Skeletal muscle satellite cell (primary cell): ENCODE measurements around the gene SCT.

Source experiments
- H3K27me3 ChIP-seq: 2 replicates; pipeline ENCODE4 v1.7.0; 2013; ENCODE audit warnings: low read length; ENCODE audit not compliant: control insufficient read depth, insufficient read depth
- H3K36me3 ChIP-seq: 2 replicates; pipeline ENCODE4 v1.7.0; 2013; ENCODE audit warnings: mild to moderate bottlenecking, control low read depth, low read length; ENCODE audit not compliant: insufficient read depth
- H3K4me1 ChIP-seq: 2 replicates; pipeline ENCODE4 v1.7.0; 2013; ENCODE audit warnings: low read length; ENCODE audit not compliant: control insufficient read depth, insufficient read depth
- H3K4me2 ChIP-seq: 2 replicates; pipeline ENCODE4 v1.7.0; 2013; ENCODE audit warnings: mild to moderate bottlenecking, low read length
- H3K4me3 ChIP-seq: 2 replicates; pipeline ENCODE4 v1.7.0; 2013; ENCODE audit warnings: low read length
- H3K9ac ChIP-seq: 2 replicates; pipeline ENCODE4 v1.7.0; 2013; ENCODE audit warnings: mild to moderate bottlenecking, low read depth, low read length, moderate library complexity
- H3K9me3 ChIP-seq: replicated peaks from 2 replicates; pipeline ENCODE4 v1.7.0; 2013; ENCODE audit warnings: mild to moderate bottlenecking, control low read depth, low read length

Gene SCT

DNA sequence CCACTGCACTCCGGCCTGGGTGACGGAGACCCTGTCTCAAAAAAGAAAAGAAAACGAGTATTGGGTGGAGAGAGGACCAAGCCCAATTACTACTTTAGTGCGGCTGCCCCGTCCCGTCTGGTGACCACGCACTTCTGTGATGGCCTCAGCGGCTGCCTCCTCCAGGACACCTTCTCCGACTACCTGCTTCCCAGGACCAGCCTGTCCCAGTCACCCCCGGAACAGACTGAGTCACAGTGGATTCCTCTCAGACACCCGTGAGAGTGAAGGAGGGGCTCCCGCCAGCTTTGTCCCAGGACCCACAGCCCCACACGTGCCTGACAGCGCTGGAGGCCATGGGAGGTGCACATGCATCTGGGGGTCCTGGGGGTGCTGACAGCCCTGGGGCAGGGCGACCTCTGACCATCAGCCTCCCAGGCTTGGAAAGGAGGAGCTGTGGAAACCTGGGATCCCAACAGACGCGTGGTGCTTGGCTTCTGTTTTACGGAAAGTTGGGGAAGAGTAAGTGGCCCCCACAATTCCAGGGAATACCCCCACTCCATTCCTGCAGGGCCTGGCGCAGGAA, 14.9 kb upstream of the SCT start:
- H3K9ac ChIP-seq: no peak overlapping the region
- no peak overlapping the region for H3K4me3 ChIP-seq
- H3K9me3 ChIP-seq: no peaks in the 10 kb centered on the region
- H3K4me2 ChIP-seq: no peak overlapping the region
- peaks cover 3% of the 10 kb centered on the region for H3K27me3 ChIP-seq
- H3K4me1 ChIP-seq: peaks cover 7% of the 10 kb centered on the region
- peaks cover 19% of the 10 kb centered on the region for H3K36me3 ChIP-seq

DNA sequence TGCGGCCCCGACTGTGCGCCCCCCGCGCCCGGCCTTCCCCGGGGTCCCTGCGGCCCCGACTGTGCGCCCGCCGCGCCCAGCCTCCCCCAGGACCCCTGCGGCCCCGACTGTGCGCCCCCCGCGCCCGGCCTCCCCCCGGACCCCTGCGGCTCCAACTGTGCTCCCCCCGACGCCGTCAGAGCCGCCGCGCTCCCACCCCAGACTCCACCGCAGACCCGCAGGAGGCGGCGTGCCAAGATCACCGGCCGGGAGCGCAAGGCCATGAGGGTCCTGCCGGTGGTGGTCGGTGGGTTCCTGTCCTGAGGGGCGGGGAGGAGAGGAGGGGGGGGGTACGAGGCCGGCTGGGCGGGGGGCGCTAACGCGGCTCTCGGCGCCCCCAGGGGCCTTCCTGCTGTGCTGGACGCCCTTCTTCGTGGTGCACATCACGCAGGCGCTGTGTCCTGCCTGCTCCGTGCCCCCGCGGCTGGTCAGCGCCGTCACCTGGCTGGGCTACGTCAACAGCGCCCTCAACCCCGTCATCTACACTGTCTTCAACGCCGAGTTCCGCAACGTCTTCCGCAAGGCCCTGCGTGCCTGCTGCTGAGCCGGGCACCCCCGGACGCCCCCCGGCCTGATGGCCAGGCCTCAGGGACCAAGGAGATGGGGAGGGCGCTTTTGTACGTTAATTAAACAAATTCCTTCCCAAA, 13.2 kb upstream of the SCT start:
- H3K4me1 ChIP-seq: peaks cover 7% of the 10 kb centered on the region
- H3K36me3 ChIP-seq: peaks cover 15% of the 10 kb centered on the region
- H3K27me3 ChIP-seq: peaks cover 3% of the 10 kb centered on the region
- no peak overlapping the region for H3K4me3 ChIP-seq
- H3K9me3 ChIP-seq: no peaks in the 10 kb centered on the region
- no peak overlapping the region for H3K4me2 ChIP-seq
- H3K9ac ChIP-seq: no peak overlapping the region

DNA sequence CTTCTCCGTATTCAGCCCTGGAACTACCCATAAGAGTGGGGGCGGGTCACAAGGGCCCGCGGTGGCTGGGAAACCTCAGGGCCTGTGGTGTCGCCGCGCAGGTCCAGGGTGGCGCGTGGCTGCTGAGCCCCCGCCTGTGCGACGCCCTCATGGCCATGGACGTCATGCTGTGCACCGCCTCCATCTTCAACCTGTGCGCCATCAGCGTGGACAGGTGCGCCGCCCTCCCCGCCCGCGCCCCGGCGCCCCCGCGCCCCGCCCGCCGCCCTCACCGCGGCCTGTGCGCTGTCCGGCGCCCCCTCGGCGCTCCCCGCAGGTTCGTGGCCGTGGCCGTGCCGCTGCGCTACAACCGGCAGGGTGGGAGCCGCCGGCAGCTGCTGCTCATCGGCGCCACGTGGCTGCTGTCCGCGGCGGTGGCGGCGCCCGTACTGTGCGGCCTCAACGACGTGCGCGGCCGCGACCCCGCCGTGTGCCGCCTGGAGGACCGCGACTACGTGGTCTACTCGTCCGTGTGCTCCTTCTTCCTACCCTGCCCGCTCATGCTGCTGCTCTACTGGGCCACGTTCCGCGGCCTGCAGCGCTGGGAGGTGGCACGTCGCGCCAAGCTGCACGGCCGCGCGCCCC, 12.5 kb upstream of the SCT start:
- Histone ChIP-seq H3K4me3 (no peak overlapping the region), H3K9ac (no peak overlapping the region), H3K4me2 (no peak overlapping the region), H3K36me3 (peaks cover 18% of the 10 kb centered on the region), H3K27me3 (peaks cover 3% of the 10 kb centered on the region), H3K4me1 (peaks cover 7% of the 10 kb centered on the region), H3K9me3 (no peaks in the 10 kb centered on the region)

DNA sequence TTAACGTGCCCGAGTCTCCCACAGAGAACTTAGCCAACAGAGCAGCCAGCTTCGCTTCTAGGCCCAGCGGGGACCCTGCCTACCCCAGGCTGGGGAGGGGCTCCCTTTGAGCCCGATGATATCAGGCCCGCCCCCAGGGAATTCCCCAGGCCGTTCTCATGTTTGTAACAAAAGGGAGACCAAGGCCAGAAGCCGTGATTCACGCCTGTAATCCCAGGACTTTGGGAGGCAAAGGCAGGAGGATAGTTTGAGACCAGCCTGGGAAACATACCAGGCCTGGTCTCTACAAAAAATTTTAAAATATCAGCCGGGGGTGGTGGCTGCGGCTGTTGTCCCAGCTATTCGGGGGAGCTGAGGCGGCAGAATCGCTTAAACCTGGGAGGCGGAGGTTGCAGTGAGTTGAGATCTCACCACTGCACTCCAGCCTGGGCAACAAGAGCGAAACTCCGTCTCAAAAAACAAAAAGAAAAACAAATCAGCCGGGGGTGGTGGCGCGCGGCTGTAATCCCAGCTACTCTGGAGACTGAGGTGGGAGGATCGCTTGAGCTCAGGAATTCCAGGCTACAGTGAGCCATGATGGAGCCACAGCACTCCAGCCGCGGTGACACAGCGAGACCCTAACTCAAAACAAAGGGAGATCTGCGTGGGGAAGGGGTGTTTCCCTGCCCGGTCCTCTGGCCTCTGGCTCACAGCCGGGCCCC, 11.8 kb upstream of the SCT start:
- H3K36me3 ChIP-seq: peaks cover 17% of the 10 kb centered on the region
- H3K27me3 ChIP-seq: peaks cover 3% of the 10 kb centered on the region
- no peak overlapping the region for H3K4me3 ChIP-seq
- H3K4me2 ChIP-seq: no peak overlapping the region
- H3K9me3 ChIP-seq: no peaks in the 10 kb centered on the region
- H3K4me1 ChIP-seq: peaks cover 7% of the 10 kb centered on the region
- H3K9ac ChIP-seq: no peak overlapping the region

DNA sequence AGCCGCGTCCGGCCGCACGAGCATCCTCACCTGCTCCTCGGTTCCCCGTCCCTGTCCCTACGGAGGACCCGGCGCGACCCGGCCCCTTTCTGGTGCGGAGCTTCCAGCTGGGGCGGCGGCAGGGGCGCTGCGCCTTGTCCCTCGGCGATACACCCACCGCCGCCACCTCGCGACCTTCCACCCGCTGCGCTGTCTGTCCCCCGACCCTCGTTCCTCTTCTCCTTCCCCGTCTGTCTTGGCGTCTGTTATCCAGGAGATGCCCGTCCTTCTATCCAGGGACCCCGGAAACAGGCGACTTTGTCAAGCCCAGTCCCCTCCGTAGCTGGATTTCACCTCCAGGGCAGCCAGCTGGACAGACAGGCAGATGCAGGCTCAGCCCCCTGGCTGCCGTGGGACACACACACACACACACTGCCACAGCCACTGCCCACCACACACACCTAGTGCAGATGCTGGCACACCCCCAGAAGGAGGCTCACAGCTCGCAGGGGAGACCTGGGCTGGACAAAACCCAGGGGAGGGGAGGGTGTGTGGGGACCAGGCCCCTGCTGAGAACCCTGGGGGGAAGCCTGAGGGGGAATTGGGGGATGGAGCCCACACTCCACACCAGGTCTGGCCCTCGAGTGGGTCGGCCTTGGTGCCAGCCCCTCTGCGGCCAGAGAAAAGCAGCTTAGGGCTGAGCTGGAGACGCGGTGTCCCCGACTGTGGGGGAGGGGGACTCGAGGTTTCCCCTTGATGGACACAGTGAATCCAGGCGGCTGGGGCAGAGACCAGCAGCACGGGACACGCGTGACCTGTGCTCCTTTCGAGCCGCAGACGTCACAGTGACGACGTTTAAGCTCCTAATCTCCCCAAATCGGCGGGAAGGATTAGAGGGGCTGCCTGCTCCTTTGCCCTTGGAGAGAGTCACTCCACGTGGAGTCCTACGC, 10.9 kb upstream of the SCT start:
- Histone ChIP-seq H3K9ac (no peak overlapping the region), H3K4me1 (peaks cover 14% of the 10 kb centered on the region), H3K4me3 (peak overlapping the region; percentile 34), H3K9me3 (no peaks in the 10 kb centered on the region), H3K27me3 (peaks cover 3% of the 10 kb centered on the region), H3K4me2 (peak overlapping the region; percentile 70), H3K36me3 (peaks cover 12% of the 10 kb centered on the region)

DNA sequence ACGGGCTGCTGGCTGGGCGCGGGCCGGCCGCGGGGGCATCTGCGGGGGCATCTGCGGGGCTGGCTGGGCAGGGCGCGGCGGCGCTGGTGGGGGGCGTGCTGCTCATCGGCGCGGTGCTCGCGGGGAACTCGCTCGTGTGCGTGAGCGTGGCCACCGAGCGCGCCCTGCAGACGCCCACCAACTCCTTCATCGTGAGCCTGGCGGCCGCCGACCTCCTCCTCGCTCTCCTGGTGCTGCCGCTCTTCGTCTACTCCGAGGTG, 10.3 kb upstream of the SCT start:
- H3K9ac ChIP-seq: no peak overlapping the region
- H3K4me2 ChIP-seq: peak overlapping the region; percentile 70
- peak overlapping the region; percentile 34 for H3K4me3 ChIP-seq
- no peaks in the 10 kb centered on the region for H3K9me3 ChIP-seq
- peaks cover 3% of the 10 kb centered on the region for H3K27me3 ChIP-seq
- H3K4me1 ChIP-seq: peaks cover 19% of the 10 kb centered on the region
- peaks cover 11% of the 10 kb centered on the region for H3K36me3 ChIP-seq

DNA sequence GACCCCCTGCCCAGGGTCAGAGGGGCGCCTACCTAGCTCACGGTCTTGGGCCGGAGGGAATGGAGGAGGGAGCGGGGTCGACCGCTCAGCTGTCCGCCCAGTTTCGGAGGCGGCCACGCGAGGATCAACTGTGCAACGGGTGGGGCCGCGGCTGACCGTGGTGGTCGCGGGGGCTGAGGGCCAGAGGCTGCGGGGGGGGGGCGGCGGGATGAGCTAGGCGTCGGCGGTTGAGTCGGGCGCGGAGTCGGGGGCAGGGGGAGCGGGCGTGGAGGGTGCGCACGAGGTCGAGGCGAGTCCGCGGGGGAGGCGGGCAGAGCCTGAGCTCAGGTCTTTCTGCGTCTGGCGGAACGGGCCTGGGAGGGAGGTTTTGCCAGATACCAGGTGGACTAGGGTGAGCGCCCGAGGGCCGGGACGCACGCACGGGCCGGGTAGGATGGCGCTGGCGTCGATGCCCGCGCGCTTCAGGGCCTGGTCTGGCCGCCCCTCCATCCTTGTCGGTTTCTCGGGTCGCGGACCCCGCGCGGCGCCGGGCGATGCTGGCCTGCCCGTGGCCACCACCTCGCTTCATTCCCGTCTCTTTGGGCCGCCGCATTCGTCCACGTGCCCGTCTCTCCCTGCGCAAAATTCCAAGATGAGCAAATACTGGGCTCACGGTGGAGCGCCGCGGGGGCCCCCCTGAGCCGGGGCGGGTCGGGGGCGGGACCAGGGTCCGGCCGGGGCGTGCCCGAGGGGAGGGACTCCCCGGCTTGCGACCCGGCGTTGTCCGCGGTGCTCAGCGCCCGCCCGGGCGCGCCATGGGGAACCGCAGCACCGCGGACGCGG, 9.7 kb upstream of the SCT start, which contains the start of gene DRD4:
DRD4 (plus strand) TSS at position 759 of the 822 bp plus-strand sequence; CDS start at position 795, 36 bp downstream.
- Histone ChIP-seq H3K4me2 (peak within 1 kb of the TSS; percentile 70), H3K4me3 (peak within 1 kb of the TSS; percentile 34), H3K9me3 (no peaks in the 10 kb centered on the region), H3K36me3 (peaks cover 5% of the 10 kb centered on the region), H3K4me1 (peaks cover 19% of the 10 kb centered on the region), H3K9ac (no peak within 1 kb of the TSS), H3K27me3 (peaks cover 3% of the 10 kb centered on the region)

DNA sequence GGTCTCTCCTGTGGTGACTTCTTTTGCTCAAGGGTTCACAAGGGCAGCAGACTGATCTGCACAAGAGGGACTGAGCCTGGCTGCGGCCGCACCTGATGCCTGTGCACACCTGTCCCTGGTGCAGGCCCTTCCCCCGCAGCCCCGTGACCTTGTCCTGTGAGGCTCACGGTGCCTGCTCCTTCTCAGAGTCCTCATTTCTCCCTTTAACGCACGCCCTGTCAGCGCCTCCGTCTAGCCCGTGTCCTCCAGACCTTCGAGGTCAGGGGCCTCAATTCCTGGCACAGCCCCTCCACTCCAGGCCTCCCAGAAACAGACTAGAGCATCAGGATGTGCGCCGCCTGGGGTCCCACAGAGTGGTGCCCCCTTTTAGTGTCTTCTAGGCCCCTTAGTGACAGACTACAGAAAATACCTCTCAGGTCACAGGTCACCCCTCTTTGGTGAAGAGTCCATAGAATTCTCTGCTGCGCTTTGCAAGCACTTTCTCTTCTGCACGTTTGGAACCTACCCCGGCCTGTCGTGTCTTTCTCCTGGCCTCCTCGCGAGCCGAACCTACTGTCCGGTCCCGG, 9.0 kb upstream of the SCT start:
- Histone ChIP-seq H3K4me1 (peaks cover 19% of the 10 kb centered on the region), H3K9ac (no peak overlapping the region), H3K9me3 (no peaks in the 10 kb centered on the region), H3K4me2 (no peak overlapping the region), H3K27me3 (peaks cover 3% of the 10 kb centered on the region), H3K4me3 (no peak overlapping the region), H3K36me3 (peaks cover 3% of the 10 kb centered on the region)

DNA sequence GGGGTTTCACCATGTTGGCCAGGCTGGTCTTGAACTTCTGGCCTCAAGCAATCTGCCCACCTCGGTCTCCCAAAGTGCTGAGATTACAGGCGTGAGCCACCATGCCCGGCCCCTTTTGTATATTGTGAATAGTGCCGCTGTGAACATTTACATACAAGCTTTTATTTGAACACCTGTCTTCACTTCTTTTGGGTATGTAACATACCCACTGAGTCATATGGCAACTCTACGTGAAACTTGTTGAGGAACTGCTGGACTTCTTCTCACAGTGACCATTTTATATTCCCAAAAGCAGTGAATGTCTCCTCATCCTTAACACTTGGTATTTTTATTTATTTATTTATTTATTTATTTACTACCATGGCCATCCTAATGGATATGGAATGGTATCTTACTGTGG, 3.9 kb upstream of the SCT start:
- Histone ChIP-seq H3K36me3 (peaks cover 3% of the 10 kb centered on the region), H3K4me1 (peaks cover 22% of the 10 kb centered on the region), H3K4me3 (no peak overlapping the region), H3K27me3 (no peaks in the 10 kb centered on the region), H3K4me2 (no peak overlapping the region), H3K9ac (no peak overlapping the region), H3K9me3 (no peaks in the 10 kb centered on the region)

DNA sequence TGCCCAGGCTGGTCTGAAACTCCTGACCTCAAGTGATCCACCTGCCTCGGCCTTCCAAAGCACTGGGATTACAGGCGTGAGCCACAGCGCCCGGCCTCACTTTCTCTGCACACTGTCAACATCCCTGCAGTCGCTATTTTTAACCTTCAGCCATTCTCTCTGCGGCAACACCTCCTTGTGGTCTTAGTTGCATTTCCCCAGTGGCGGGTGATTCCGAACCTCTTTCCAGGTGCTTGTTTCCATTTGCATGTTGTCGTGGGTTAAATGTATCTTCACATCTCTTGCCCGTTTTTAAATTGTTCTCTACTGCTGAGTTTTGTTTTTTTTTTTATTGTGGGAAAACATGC, 2.2 kb upstream of the SCT start:
- no peak overlapping the region for H3K4me2 ChIP-seq
- no peak overlapping the region for H3K4me3 ChIP-seq
- H3K36me3 ChIP-seq: no peaks in the 10 kb centered on the region
- H3K27me3 ChIP-seq: no peaks in the 10 kb centered on the region
- H3K9ac ChIP-seq: no peak overlapping the region
- H3K9me3 ChIP-seq: no peaks in the 10 kb centered on the region
- H3K4me1 ChIP-seq: peaks cover 22% of the 10 kb centered on the region
